NCI-H69 (cell line): ENCODE data around the gene KIAA0408.
"Not testable (repeated sequence)": the region's sequence is repeated elsewhere in the genome, so short reads cannot be mapped to it uniquely, and the experiment has no call there.

ENCODE experiments used
- DNase-seq: peaks from one replicate; lab custom pipeline; 2025; lab: John Stamatoyannopoulos, UW

KIAA0408 gene

DNA sequence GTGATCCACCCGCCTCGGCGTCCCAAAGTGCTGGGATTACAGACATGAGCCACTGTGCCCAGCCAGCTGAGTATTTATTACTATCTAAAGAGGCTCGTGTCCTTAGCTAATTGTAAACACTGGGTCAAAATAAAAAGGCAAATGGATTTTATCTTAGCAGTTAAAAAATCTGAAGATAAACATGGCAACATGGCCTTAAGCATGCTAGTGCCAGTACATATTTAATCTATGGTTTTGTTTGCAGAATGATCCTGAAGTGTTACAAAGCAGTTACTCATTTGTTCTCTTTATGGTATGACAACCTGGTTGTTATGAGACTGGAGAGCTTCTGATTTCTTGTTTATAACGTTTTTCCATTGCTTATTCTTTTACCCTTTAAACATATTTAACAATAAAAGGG lies 3.9 kb upstream of the KIAA0408 start:
- DNase-seq = no peak

DNA sequence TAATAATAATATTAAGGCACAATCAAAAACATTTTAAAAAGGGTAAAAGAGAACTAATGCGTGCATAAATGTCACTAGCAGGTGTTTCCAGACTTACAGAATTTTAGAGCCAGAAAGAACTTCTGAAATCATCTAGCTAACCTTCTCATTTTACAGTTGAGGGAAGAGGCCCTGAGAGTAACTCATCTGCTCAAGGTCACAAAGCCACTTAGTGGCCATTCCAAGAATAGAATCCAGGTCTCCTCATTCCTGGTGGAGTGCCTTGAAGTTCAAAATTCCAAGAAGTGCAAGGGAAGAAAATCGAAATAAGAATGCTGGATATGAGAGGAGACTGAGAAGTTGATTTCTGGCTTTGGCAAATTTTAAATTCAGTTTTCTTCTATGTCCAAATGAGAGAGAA lies 3.2 kb upstream of the KIAA0408 start:
- DNase-seq = no peak

DNA sequence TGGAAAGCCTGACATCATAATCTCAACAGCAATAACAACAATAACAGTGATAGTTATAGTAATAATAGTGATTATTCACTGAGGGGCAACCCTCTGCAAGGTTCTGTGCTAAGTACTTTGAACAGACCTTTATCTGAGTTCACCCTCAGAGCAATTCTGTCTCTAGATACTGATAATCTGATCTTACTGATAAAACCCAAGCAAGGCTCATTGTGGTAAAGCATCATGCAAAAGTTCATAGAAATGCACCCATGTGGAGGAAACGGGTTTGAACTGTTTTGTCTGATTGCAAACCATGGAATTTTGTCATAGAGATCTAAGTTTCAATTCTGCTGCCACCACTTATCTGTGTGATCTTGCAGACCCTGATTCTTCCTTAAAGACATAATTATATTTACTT lies 1.3 kb upstream of the KIAA0408 start:
- DNase-seq = no peak

DNA sequence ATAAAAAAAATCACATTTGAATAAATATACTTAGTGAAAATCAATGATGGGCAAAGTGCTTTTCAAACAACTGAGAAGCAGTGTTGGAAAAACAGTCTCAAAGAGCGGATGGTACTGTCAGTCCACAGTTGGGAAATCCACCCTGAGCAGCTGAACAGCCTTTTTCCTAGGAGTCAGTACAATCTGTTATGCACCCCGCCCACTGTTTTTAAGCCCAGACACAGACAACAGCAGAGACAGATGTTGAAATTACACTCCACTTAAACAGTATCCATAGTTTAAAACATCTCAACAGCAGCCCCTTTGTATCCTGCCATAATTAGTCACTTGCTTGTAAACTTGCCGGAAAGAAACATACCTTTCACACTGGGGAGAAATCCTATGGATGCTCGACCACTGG lies 372 bp downstream of the KIAA0408 start:
- DNase-seq = peak; percentile 72

DNA sequence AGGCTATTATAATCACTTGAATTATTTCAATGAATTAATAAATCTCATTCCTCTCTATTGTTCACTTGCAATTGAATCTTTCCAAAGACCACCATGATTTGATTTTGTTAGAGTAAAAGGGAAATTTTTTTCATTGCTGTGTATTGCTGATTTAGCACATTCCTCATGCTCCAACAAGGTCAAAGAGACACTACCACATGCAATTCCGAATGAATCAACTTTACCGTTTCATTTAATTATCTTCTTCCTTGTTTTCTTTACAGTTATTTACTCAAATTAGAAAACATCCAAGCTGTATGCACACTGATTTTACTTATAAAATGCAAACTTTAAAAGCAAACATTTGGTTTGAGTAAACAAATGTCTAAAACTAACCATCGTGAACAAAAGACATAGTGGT lies 967 bp downstream of the KIAA0408 start:
- no peak for DNase-seq

DNA sequence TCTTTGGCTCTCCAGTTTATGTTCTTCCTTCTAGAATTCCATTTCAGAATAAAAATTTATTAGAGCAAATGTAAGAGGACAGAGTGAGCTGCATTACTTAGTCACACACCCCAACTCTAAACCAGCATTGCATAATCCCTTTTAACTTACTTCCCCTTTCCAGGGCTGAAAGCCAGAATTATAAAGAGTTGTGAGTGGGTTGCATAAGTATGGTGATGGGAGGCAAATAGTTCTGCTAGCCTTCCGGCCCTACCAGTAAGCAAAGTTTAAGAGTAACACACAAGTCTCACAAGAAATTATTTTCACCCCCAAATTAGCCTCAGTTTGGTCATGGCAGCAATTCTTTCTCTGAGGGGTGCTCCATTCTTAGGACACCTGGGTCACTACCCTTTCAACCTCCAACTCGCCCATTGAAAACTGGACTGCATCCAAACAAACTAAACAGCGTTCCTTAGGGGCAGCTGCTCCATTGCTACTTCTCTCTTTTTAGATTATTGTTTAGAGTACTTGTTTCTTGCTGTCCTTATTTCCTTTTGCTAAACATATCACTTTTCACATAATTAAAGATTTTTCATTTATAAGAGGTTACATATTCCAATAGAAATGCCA lies 1.6 kb downstream of the KIAA0408 start:
- DNase-seq = no peak

DNA sequence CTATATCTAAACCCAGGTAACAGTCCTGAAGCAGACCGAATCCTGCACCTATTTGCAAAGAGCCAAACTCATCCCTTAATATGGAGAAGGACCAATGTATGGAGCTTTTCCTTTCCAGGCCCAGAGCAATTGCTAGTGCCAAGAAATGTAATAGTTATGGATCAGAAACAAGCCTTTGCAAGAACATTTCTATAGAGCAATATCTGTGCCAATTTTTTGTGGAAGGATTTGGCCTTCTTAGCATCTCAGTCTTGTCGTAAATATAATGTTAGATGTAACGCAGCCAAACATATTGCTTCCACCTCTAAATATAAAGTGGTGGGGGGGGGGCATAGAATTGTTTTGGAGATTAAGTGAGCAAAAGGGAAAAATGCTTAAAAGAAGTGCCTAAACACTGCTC lies 2.7 kb downstream of the KIAA0408 start:
- no peak for DNase-seq

DNA sequence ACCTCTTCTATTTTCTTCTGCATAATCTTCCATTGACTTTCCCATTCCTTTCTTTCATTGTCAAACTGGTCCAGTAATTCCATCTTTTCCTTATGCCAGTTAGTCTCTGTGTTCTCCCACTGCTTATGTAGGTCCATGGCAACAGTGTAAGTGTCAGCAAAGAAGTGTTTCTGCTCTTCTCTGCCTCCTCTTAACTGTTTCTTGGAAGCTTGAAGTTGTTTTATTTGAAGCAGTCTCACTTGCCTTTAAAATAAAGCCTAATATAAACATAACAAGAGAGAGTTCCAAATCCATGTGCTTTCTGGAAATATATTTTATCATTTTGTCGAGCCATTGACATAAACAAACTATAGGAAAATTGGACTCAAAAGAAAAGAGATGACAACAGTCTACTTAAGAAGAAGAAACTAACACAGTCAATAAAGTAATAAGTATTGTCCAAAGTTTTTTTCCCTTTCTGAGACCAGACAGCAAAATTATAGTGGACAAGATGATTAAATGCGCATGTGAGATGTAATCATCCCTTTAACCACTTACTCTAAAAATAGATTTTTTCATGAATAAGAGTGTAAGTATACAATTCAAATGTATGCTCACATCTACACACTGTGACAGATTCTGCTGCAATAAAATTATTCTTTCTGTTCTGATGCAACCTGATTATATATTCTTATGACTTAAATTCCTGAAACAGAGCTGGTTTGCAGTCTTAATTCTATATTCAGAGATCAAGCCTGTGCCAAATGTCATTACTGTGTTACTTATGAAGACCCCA lies 5.2 kb downstream of the KIAA0408 start:
- peak; percentile 25 for DNase-seq

DNA sequence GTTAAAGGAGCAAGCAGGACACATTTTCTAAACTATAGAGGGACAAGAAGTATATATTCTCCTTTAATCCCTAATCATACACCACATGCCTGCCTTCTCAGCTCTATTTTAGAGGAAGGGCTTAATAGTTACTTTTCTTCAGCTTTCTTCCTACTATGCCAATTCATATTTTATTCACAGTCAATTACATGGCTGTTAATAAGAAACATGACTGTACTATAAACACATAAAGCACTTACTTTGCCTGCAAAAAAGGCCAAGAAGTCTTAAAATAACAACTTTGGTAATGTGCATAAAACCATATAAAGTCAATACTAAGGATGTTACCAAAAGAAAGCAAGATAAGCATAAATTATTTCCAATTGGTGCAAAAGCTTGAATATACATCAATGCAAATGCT lies 6.4 kb downstream of the KIAA0408 start:
- DNase-seq = no peak

DNA sequence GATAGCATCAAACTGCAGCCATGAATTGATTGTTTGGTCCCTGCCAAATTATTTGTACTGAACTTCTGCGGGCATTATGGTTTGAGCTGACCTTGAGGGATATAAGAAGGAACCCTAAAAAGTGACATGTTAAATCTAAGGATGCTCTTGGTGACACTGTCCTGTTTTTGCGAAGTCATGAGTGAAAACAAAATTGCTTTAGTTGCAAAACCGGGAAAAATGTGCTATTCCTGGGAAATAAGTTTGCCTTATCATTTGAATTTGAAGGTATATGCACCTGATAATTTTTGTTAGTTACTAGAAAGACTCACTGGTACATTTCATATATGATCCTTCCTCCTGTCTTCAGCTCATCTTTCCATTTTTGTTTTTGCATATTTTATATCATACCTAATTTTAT lies 7.8 kb downstream of the KIAA0408 start:
- DNase-seq = no peak

DNA sequence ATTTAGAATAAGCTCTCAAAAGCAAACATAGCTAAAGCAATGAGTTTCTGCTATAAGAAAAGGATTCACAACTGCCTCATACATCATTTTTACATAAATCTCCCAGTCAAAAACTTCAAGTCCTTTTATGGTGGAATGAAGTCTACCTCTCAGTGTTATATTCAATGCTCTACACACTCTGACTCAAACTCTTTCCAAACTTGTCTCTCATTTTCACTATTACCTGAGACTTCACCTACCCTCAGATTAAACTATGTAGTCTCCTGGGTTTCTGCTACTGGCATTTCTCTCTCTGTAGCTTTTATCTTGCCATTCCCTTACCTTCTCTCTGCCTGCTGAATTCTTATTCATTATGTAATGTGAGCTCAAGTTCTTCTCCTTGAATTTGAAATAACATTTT lies 11.4 kb downstream of the KIAA0408 start:
- DNase-seq = no peak

DNA sequence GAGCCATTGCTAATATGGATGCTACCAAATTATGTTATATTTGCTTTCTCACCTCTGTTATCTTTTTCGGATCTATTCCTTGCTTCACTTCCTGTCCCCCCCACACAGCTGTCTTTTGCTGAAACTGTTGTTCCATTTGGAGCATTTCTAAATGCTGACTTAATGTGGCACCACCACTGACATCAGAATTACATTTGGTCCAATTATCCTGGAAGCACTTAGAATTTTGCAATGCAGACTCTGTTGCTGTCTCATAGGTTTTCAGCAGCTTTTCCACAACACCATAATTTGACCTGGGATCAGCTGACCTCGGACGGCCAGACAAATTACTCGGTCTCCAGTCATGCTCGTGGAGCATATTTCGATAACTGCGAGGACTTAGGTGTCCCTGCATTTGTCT lies 12.8 kb downstream of the KIAA0408 start:
- no peak for DNase-seq

DNA sequence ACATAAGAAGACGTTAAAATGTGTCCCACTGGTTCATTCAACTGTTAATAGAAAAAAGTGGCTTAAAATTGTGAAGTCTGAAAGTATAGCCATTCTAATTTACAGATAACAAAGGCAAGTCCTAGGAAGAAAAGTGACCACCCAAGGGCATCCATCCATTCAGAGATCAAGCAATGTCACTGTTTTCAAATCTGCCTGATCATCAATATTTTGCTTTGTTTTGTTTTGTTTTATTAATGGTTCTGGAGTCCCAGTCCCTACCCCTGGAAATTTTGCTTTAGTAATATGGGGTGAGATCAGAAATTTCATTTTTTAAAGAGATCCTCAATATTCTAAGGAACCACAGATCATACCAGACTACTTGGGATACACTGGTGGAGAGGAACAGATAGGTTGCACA lies 17.3 kb downstream of the KIAA0408 start:
- DNase-seq = no peak

DNA sequence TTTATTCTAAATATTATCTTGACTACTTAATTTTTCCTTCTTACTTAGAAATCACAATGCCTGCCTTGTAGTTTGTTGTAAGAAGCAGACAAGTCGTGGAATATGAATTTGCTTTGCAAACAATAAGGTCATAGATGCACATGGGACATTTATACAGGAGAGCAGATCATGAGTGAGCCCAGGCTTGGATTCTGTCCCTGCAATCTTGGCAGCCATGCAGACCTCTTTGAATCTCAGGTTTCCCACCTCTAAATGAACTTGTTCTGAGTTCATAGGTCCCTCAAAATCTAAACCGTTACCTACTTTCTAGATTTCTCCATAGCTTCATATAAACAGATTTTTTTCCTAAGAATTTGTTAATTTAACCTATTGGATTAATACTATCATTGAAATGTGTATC lies 19.5 kb downstream of the KIAA0408 start:
- DNase-seq = no peak

DNA sequence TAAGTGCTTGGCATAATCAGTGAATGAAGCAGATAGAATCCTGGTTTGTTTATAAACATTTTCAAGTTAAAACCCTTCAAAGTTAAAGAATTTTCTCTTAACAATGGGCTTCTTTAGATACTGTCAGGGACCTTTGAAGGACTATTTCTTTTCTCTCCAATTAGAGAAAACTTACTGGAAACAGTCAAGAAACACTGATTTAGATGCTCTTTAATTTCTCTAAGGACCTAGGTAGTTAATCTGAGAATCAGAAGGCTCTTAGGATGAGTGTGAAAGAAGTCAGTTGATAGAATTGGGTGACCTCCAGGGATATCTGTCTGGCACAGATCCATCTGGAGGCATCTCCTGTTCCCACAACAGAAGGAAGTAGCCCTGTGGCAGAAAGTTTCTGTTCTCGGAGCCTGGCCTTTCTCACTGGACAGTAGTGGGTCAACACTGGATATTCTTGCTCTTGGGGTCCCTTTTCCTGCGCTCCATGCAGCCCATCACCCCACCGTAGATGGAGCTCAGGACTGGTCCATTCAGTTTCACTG lies 22.5 kb downstream of the KIAA0408 start:
- DNase-seq = peak; percentile 51

DNA sequence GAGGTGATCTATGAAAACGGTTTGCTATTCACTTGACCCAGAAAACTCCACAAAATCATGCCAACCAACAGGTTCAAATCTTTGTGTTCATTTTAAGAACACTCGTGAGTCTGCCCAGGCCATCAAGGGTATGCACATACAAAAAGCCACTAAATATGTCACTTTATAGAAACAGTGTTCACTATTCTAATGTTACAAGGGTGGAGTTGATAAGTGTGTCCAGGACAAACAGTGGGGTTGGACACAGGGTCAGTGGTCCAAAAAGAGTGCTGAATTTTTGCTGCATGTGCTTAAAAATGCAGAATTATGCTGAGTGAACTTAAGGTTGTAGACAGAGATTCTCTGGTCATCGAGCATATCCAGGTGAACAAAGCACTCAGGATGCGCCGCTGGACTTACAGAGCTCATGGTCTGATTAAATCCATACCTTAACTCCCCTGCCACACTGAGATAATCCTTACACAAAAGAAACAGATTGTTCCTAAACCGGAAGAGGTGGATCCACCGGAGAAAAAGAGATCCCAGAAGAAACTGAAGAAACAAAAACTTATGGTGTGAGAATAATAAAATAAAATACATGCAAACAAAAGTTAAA lies 23.5 kb downstream of the KIAA0408 start:
- DNase-seq = peak; percentile 66

DNA sequence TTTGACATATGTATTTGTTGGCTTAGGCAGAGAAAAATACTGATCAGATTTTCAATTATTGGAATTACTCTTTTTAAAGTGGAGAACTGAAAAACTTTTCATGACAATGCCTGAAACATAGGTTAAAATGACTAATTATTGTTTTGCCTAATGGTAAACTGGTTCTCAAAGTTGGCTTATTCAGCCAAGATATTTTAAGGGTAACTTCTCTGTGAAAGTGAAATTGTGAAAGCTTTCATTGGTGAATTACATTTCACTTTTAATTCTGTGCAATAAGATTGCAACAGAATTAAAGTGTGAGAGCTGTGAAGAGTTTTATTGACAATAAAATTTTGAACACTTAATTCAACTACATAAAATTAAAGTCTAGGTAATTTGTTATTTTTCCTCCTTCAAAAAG lies 24.5 kb downstream of the KIAA0408 start:
- no peak for DNase-seq

DNA sequence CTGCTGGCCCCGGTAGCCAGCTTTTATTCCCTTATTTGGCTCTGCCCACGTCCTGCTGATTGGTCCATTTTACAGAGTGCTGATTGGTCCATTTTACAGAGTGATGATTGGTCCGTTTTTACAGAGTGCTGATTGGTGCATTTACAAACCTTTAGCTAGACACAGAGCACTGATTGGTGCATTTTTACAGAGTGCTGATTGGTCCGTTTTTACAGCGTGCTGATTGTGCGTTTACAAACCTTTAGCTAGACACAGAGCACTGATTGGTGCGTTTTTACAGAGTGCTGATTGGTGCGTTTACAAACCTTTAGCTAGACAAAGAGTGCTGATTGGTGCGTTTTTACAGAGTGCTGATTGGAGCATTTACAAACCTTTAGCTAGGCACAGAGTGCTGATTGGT lies 30.6 kb downstream of the KIAA0408 start:
- DNase-seq = not testable (repeated sequence)

DNA sequence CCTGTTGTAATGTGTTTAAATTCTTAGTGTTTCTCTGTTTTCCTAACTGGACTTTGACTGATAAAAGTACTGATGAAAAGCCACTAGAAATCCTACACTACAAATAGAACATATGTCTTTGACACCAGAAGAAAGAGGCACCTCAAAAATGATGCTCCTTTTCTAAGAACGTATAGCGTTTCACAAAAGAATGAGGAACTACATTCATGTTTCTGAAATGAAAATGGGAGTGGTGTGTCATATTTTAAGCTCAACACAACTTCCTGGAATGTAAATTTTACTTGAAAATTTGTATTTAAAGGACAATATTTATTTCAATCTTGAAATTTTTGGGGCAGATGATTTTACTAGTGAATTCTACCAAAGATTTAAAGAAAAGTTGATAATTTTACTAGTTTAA lies 35.3 kb downstream of the KIAA0408 start:
- DNase-seq = no peak

DNA sequence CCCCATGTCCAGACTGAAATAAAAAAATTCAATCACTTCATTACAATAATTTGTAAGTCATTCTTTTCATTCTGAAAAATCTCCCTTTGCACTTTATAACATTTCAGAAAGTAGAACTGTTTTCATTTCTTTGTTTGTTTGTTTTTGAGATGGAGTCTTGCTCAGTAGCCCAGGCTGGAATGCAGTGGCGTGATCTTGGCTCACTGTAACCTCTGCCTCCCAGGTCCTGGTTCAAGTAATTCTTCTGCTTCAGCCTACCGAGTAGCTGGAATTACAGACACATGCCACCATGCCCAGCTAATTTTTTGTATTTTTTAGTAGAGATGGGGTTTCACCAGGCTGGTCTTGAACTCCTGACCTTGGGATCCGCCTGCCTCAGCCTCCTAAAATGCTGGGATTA lies 38.0 kb downstream of the KIAA0408 start:
- not testable (repeated sequence) for DNase-seq

DNA sequence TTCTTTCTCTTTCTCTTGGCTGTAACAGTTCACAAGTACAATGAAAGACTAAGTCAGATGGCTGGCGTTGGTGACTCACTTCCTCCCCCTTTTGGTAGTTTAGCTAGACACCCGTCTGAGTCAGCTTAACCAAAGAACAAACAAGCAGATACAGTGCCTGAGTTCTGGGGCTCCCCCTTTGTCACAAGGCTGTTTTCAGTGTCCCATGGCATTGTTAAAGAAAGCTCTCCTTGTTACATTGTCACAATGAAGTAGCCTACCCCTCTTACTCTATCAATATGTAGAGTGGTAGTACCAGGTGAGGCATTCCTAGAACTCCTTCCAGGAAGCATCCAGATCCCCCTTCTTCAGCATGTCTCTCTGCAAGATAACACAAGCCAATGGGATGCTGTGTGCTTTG lies 38.6 kb downstream of the KIAA0408 start:
- peak; percentile 81 for DNase-seq

DNA sequence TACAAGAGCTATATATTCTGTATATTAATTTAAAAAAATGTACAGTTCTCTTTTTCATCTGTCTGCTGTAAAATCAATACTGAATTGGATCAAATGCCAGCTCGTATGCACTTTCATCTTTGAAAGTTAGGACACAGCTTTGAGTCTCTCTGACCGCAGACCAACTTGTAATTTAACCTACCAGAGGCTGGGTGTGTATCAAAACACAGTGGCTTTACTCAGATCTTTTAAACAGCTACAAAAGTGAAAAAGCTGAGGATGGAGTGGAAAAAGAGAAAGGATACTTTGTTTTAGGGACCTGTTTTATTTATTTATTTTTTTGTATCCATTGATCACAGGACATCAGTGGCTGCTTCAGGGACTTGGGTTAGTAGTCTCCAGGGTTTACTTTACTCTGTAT lies 44.1 kb downstream of the KIAA0408 start:
- no peak for DNase-seq

DNA sequence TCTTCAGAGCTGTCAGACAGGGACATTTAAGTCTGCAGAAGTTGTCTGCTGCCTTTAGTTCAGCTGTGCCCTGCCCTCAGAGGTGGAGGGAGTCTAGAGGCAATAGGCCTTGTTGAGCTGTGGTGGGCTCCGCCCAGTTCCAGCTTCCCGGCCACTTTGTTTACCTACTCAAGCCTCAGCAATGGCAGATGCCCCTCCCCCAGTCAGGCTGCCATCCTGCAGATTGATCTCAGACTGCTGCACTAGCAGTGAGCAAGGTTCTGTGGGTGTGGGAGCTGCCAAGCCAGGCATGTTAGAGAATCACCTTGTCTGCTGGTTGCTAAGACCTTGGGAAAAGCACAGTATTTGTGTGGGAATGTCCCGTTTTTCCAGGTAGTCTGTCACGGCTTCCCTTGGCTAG lies 46.1 kb downstream of the KIAA0408 start:
- peak; percentile 72 for DNase-seq
